GM23338 (cell line): ENCODE measurements around the gene MAP6D1. TPM values are rescaled to one million over a fixed set of nuclear protein-coding genes. Genes with fewer than 3 reads are reported as not detected.

Experiments
- ATAC-seq: fragments of 200-7000 bp; cut with Tn5 transposase; 3 replicates; pipeline ENCODE4 v1.9.1; 2020
- DNase-seq: peaks from one replicate; pipeline ENCODE4 v3.0.0-alpha.2; 2015; ENCODE audit warnings: low spot score
- H2AFZ ChIP-seq: fragments of 200-600 bp; sonication (generic); 2 replicates; pipeline ENCODE4 v1.8.0; 2016; ENCODE audit warnings: antibody characterized with exemption, mild to moderate bottlenecking, moderate library complexity
- H3F3A ChIP-seq: fragments of 200-600 bp; sonication (generic); replicated peaks from 2 replicates; pipeline ENCODE4 v1.8.0; 2017; ENCODE audit warnings: antibody characterized with exemption, mixed run types, low read depth
- H3K27ac ChIP-seq: fragments of 200-600 bp; sonication (generic); 2 replicates; pipeline ENCODE4 v1.6.1; 2016; ENCODE audit warnings: low read depth
- H3K27me3 ChIP-seq: fragments of 200-600 bp; sonication (generic); 2 replicates; pipeline ENCODE4 v1.8.0; 2016; ENCODE audit warnings: mild to moderate bottlenecking, mixed run types, moderate library complexity; ENCODE audit not compliant: insufficient read depth
- H3K36me3 ChIP-seq: fragments of 200-600 bp; sonication (generic); 2 replicates; pipeline ENCODE4 v1.8.0; 2016; ENCODE audit warnings: mild to moderate bottlenecking; ENCODE audit not compliant: insufficient read depth
- H3K4me1 ChIP-seq: fragments of 200-600 bp; sonication (generic); 2 replicates; pipeline ENCODE4 v1.8.0; 2016; ENCODE audit warnings: mild to moderate bottlenecking, moderate library complexity; ENCODE audit not compliant: insufficient read depth
- H3K4me2 ChIP-seq: fragments of 200-600 bp; sonication (generic); 2 replicates; pipeline ENCODE4 v1.7.1; 2017; ENCODE audit warnings: mixed run types
- H3K4me3 ChIP-seq: fragments of 200-600 bp; sonication (generic); 2 replicates; pipeline ENCODE4 v1.6.1; 2016; ENCODE audit warnings: mixed run types
- H3K79me2 ChIP-seq: fragments of 200-600 bp; sonication (generic); replicated peaks from 2 replicates; pipeline ENCODE4 v1.8.0; 2017; ENCODE audit warnings: mild to moderate bottlenecking; ENCODE audit not compliant: insufficient read depth
- H3K9me2 ChIP-seq: fragments of 200-600 bp; sonication (generic); 2 replicates; pipeline ENCODE4 v1.8.0; 2017; ENCODE audit not compliant: insufficient read depth
- H4K20me1 ChIP-seq: fragments of 200-600 bp; sonication (generic); replicated peaks from 2 replicates; pipeline ENCODE4 v1.8.0; 2017; ENCODE audit warnings: mild to moderate bottlenecking; ENCODE audit not compliant: insufficient read depth
- H3K27ac Mint-ChIP-seq: 2 replicates; pipeline ENCODE4 v1.8.0; 2020; ENCODE audit warnings: inconsistent platforms, mild to moderate bottlenecking, moderate library complexity, mixed read lengths
- H3K27me3 Mint-ChIP-seq: 3 replicates; pipeline ENCODE4 v1.8.0; 2022; ENCODE audit warnings: low read depth, mild to moderate bottlenecking, moderate library complexity, mixed read lengths, inconsistent platforms; ENCODE audit not compliant: insufficient read depth, poor library complexity
- H3K36me3 Mint-ChIP-seq: 3 replicates; pipeline ENCODE4 v1.8.0; 2021; ENCODE audit warnings: low read depth, mild to moderate bottlenecking, inconsistent platforms, moderate library complexity, mixed read lengths
- H3K4me1 Mint-ChIP-seq: 3 replicates; pipeline ENCODE4 v1.8.0; 2020; ENCODE audit warnings: mild to moderate bottlenecking, inconsistent platforms, mixed read lengths
- H3K4me3 Mint-ChIP-seq: 3 replicates; pipeline ENCODE4 v1.8.0; 2021; ENCODE audit warnings: moderate library complexity, mild to moderate bottlenecking, inconsistent platforms, mixed read lengths
- H3K9me3 Mint-ChIP-seq: 3 replicates; pipeline ENCODE4 v1.8.0; 2020; ENCODE audit warnings: moderate library complexity, mild to moderate bottlenecking, inconsistent platforms, mixed read lengths
- CREB1 ChIP-seq: fragments of 250-450 bp; sonication (Bioruptor Pico); IDR thresholded peaks from 2 replicates; pipeline ENCODE4 v1.5.0; 2020; ENCODE audit warnings: low read depth, mild to moderate bottlenecking, moderate library complexity
- CTCF ChIP-seq, 2 experiments: fragments of 200-600 bp in 1 of 2; sonication (generic) in 1 of 2; conservative IDR thresholded peaks; 2 replicates each; pipeline versions ENCODE4 v1.5.1 to v1.6.1; 2016 to 2017; ENCODE audit warnings: antibody characterized with exemption in 2 of 2, low read depth in 2 of 2, mild to moderate bottlenecking in 2 of 2, moderate library complexity in 1 of 2
- ETS1 ChIP-seq: IDR thresholded peaks from 2 replicates; pipeline ENCODE4 v1.6.1; 2016; ENCODE audit warnings: antibody characterized with exemption
- EZH2 ChIP-seq: fragments of 200-600 bp; sonication (generic); IDR thresholded peaks from one replicate; pipeline ENCODE4 v1.8.0; 2017; ENCODE audit warnings: antibody characterized with exemption, mild to moderate bottlenecking, low read depth; ENCODE audit not compliant: unreplicated experiment
- EZH2phosphoT487 ChIP-seq: fragments of 200-600 bp; sonication (generic); IDR thresholded peaks from one replicate; pipeline ENCODE4 v1.8.1; 2018; ENCODE audit warnings: antibody characterized with exemption; ENCODE audit not compliant: unreplicated experiment
- JUNB ChIP-seq: IDR thresholded peaks from one replicate; pipeline ENCODE4 v1.6.1; 2016; ENCODE audit warnings: antibody characterized with exemption; ENCODE audit not compliant: unreplicated experiment
- NANOG ChIP-seq: IDR thresholded peaks from 2 replicates; pipeline ENCODE4 v1.6.1; 2016; ENCODE audit warnings: antibody characterized with exemption, borderline replicate concordance
- POLR2AphosphoS5 ChIP-seq: IDR thresholded peaks from 2 replicates; pipeline ENCODE4 v1.6.1; 2016; ENCODE audit warnings: antibody characterized with exemption, low read depth
- REST ChIP-seq: IDR thresholded peaks from one replicate; pipeline ENCODE4 v1.6.1; 2018; ENCODE audit warnings: antibody characterized with exemption; ENCODE audit not compliant: unreplicated experiment
- STAT1 ChIP-seq: IDR thresholded peaks from one replicate; pipeline ENCODE4 v1.6.1; 2016; ENCODE audit warnings: antibody characterized with exemption; ENCODE audit not compliant: unreplicated experiment
- ZNF114 ChIP-seq: fragments of 250-450 bp; sonication (Bioruptor Pico); IDR thresholded peaks from 2 replicates; pipeline ENCODE4 v1.5.0; 2020; ENCODE audit warnings: mild to moderate bottlenecking, moderate library complexity
- ZNF331 ChIP-seq: fragments of 250-450 bp; sonication (Bioruptor Pico); IDR thresholded peaks from 2 replicates; pipeline ENCODE4 v1.5.0; 2020; ENCODE audit warnings: low read depth, mild to moderate bottlenecking, moderate library complexity
- ZNF462 ChIP-seq: fragments of 250-450 bp; sonication (Bioruptor Pico); IDR thresholded peaks from 2 replicates; pipeline ENCODE4 v1.5.0; 2020; ENCODE audit warnings: mild to moderate bottlenecking, moderate library complexity
- polyA plus RNA-seq: library from polyadenylated mRNA; unstranded; fragments of >200 nt; fragmentation: Nextera tagmentation; extraction: Ambion mirVana; gene quantifications from 2 replicates; pipeline ENCODE4 v1.2.1, GENCODE V29; 2016
- total RNA-seq: library from RNA; depleted of rRNA; stranded (reverse); fragments of >200 nt; shearing (Covaris generic); gene quantifications from 2 replicates; pipeline ENCODE4 v1.2.3, GENCODE V29; 2014

The MAP6D1 gene
- total and polyA plus RNA-seq, 2 experiments from 2014 or later: 2.6 to 8.2 TPM

- Histone ChIP-seq H3F3A (no peaks in the 10 kb centered on the region; the same call in 1 of the 2 replicates), H4K20me1 (peaks cover 7% of the 10 kb centered on the region), H3K4me3 (no peak overlapping the region), H3K27me3 (no peaks in the 10 kb centered on the region), H3K9me2 (no peaks in the 10 kb centered on the region), H3K4me2 (no peak overlapping the region), H3K4me1 (no peaks in the 10 kb centered on the region), H3K27ac (no peak overlapping the region), H3K79me2 (no peaks in the 10 kb centered on the region), H2AFZ (no peak overlapping the region), H3K36me3 (peaks cover 69% of the 10 kb centered on the region)
- TF ChIP-seq ETS1 (no peak), ZNF331 (CRISPR knock-in tag) (no peak), NANOG (no peak), EZH2 (no peak), CTCF (conservative IDR thresholded peaks at IDR 0.05; ENCODE audit: low read depth in 2 of 2) (no peak), ZNF462 (CRISPR knock-in tag) (no peak), POLR2AphosphoS5 (no peak), EZH2phosphoT487 (no peak), JUNB (no peak), STAT1 (no peak), CREB1 (CRISPR knock-in tag) (no peak), ZNF114 (CRISPR knock-in tag) (no peak), REST (no peak)
- Mint-ChIP-seq H3K27ac (no peak overlapping the region), H3K27me3 (peaks cover 7% of the 10 kb centered on the region), H3K4me3 (no peak overlapping the region), H3K4me1 (no peaks in the 10 kb centered on the region), H3K9me3 (no peaks in the 10 kb centered on the region; the same call in 2 of the 3 replicates), H3K36me3 (peaks cover 92% of the 10 kb centered on the region)
- DNase-seq (no peak), ATAC-seq (no peak)
Measured at GRCh38 chr3:183807209-183807728, 18.1 kb downstream of the MAP6D1 start.
